Effector CD4-positive, alpha-beta T cell (primary cell): ENCODE measurements around the gene CDH4.
"Not testable (repeated sequence)": the region's sequence is repeated elsewhere in the genome, so short reads cannot be mapped to it uniquely, and the experiment has no call there.

Experiments
- DNase-seq: peaks from one replicate; pipeline ENCODE4 v3.0.0-alpha.2; 2020

CDH4 gene

GRCh38 chr20:61253640-61254511 lies 1.8 kb downstream of the CDH4 start:
- DNase-seq: no peak

- no peak for DNase-seq
Measured at GRCh38 chr20:61254881-61255626, 3.0 kb downstream of the CDH4 start.

GRCh38 chr20:61256365-61256764 lies 4.3 kb downstream of the CDH4 start:
- no peak for DNase-seq

- DNase-seq: no peak
Measured at GRCh38 chr20:61256824-61257223, 4.8 kb downstream of the CDH4 start.

- DNase-seq: no peak
Measured at GRCh38 chr20:61257611-61258010, 5.5 kb downstream of the CDH4 start.

GRCh38 chr20:61259741-61260140 lies 7.7 kb downstream of the CDH4 start:
- DNase-seq: no peak

GRCh38 chr20:61260905-61261304 lies 8.8 kb downstream of the CDH4 start:
- DNase-seq: no peak

GRCh38 chr20:61262036-61262435 lies 10.0 kb downstream of the CDH4 start:
- no peak for DNase-seq

- DNase-seq: no peak
Measured at GRCh38 chr20:61262514-61262913, 10.5 kb downstream of the CDH4 start.

- no peak for DNase-seq
Measured at GRCh38 chr20:61263084-61263695, 11.1 kb downstream of the CDH4 start.

GRCh38 chr20:61263938-61264337 lies 11.9 kb downstream of the CDH4 start:
- DNase-seq: no peak

GRCh38 chr20:61267241-61267640 lies 15.2 kb downstream of the CDH4 start:
- DNase-seq: no peak

GRCh38 chr20:61268024-61268423 lies 16.0 kb downstream of the CDH4 start:
- no peak for DNase-seq

- DNase-seq: no peak
Measured at GRCh38 chr20:61271312-61272231, 19.5 kb downstream of the CDH4 start.

- DNase-seq: not testable (repeated sequence)
Measured at GRCh38 chr20:61273024-61273423, 21.0 kb downstream of the CDH4 start.

- DNase-seq: not testable (repeated sequence)
Measured at GRCh38 chr20:61273666-61274065, 21.6 kb downstream of the CDH4 start.

- DNase-seq: no peak
Measured at GRCh38 chr20:61274326-61274725, 22.3 kb downstream of the CDH4 start.

- DNase-seq: no peak
Measured at GRCh38 chr20:61278296-61278695, 26.2 kb downstream of the CDH4 start.

GRCh38 chr20:61279621-61280150 lies 27.6 kb downstream of the CDH4 start:
- DNase-seq: no peak

- DNase-seq: no peak
Measured at GRCh38 chr20:61280217-61280980, 28.3 kb downstream of the CDH4 start.

- DNase-seq: no peak
Measured at GRCh38 chr20:61281286-61281795, 29.3 kb downstream of the CDH4 start.
